ENCODE results near the gene NGF.

DNA sequence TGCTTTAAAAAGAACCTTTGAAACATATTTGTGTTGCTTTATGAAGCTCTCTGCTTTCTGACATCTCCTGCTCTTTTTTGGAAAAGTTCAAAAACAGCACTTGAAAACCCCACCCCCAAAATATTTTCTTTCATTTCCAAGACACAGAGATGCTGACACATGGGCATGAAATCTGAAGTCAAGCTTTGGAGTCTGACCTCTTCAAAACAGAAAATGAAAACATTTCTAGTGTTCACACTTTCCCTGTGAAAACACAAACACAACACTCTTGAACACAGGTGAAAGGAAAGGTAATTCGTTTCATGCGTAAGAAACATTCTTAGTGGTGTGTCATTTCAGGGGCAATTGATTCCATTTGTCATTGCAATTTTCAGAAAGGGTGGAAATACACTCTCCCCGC is 10.8 kb downstream of the NGF start:
- TF ChIP-seq, protein P1, sequence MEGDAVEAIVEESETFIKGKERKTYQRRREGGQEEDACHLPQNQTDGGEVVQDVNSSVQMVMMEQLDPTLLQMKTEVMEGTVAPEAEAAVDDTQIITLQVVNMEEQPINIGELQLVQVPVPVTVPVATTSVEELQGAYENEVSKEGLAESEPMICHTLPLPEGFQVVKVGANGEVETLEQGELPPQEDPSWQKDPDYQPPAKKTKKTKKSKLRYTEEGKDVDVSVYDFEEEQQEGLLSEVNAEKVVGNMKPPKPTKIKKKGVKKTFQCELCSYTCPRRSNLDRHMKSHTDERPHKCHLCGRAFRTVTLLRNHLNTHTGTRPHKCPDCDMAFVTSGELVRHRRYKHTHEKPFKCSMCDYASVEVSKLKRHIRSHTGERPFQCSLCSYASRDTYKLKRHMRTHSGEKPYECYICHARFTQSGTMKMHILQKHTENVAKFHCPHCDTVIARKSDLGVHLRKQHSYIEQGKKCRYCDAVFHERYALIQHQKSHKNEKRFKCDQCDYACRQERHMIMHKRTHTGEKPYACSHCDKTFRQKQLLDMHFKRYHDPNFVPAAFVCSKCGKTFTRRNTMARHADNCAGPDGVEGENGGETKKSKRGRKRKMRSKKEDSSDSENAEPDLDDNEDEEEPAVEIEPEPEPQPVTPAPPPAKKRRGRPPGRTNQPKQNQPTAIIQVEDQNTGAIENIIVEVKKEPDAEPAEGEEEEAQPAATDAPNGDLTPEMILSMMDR (IDR thresholded peaks at IDR 0.05) = no peak
- no peak for TF ChIP-seq POLR2A (IDR thresholded peaks at IDR 0.05)

Data from testis (tissue), 2 donors.